ENCODE data around the gene DLG5.
A peak's percentile ranks its signal among the peaks of the same experiment; 100 is the strongest.

The DLG5 gene

GRCh38 chr10:77863446-77863845 lies 63.1 kb downstream of the DLG5 start:
- no peak for DNase-seq

- DNase-seq = no peak
Measured at GRCh38 chr10:77862595-77862994, 64.0 kb downstream of the DLG5 start.

- DNase-seq = no peak
Measured at GRCh38 chr10:77861366-77861765, 65.2 kb downstream of the DLG5 start.

- DNase-seq = no peak
Measured at GRCh38 chr10:77859865-77860282, 66.7 kb downstream of the DLG5 start.

- DNase-seq = no peak
Measured at GRCh38 chr10:77859200-77859864, 67.2 kb downstream of the DLG5 start.

GRCh38 chr10:77857272-77857671 lies 69.3 kb downstream of the DLG5 start:
- DNase-seq = no peak

GRCh38 chr10:77856566-77856965 lies 70.0 kb downstream of the DLG5 start:
- no peak for DNase-seq

GRCh38 chr10:77855404-77856155 lies 71.0 kb downstream of the DLG5 start:
- DNase-seq = no peak

- no peak for DNase-seq
Measured at GRCh38 chr10:77854115-77854514, 72.4 kb downstream of the DLG5 start.

GRCh38 chr10:77853256-77853655 lies 73.3 kb downstream of the DLG5 start:
- no peak for DNase-seq

GRCh38 chr10:77850620-77851231 lies 75.8 kb downstream of the DLG5 start:
- DNase-seq = no peak

- DNase-seq = no peak
Measured at GRCh38 chr10:77849039-77849664, 77.4 kb downstream of the DLG5 start.

GRCh38 chr10:77846718-77847311 lies 79.7 kb downstream of the DLG5 start:
- peak; percentile 68 for DNase-seq

GRCh38 chr10:77845451-77845850 lies 81.1 kb downstream of the DLG5 start:
- no peak for DNase-seq

- peak; percentile 84 for DNase-seq
Measured at GRCh38 chr10:77844713-77845445, 81.7 kb downstream of the DLG5 start.

- DNase-seq = no peak
Measured at GRCh38 chr10:77844177-77844576, 82.4 kb downstream of the DLG5 start.

- no peak for DNase-seq
Measured at GRCh38 chr10:77843264-77843663, 83.3 kb downstream of the DLG5 start.

- DNase-seq = no peak
Measured at GRCh38 chr10:77842652-77843212, 83.8 kb downstream of the DLG5 start.

- DNase-seq = no peak
Measured at GRCh38 chr10:77841711-77842375, 84.7 kb downstream of the DLG5 start.

GRCh38 chr10:77840636-77841035 lies 85.9 kb downstream of the DLG5 start:
- no peak for DNase-seq

GRCh38 chr10:77837925-77838595 lies 88.5 kb downstream of the DLG5 start:
- no peak for DNase-seq
